ENCODE data around the gene APP. TPM values are rescaled to one million over a fixed set of nuclear protein-coding genes. Genes with fewer than 3 reads are reported as not detected.

The APP gene
- total RNA-seq, 2 donors from 2014 or later, result 506 to 721 TPM

DNA sequence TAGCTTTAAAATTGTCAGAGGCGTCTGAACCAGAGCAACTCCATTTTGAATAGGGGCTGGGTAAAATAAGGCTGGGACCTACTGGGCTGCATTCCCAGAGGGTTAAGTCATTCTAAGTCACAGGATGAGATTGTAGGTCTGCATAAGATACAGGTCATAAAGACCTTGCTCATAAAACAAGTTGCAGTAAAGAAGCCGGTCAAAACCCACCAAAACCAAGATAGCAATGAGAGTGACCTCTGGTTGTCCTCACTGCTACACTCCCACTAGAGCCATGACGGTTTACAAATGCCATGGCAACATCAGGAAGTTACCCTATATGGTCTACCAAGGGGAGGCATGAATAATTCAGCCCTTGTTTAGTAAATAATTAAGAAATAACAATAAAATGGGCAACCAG, 292.2 kb downstream of the APP start:
- Histone ChIP-seq H3K9ac (ENCODE audit: low read depth in 2 of 2, low read length in 2 of 2) (no peak overlapping the region), H3K4me1 (no peaks in the 10 kb centered on the region), H3K27ac (no peak overlapping the region), H3K36me3 (no peaks in the 10 kb centered on the region), H3K4me3 (no peak overlapping the region), H3K9me3 (no peaks in the 10 kb centered on the region), H3K27me3 (no peaks in the 10 kb centered on the region)
- DNase-seq, result no peak
- intact Hi-C loops (cut with DNase I), result loop anchor here (10.0 kb wide), 1 partner anchor 836 kb away; no protein-coding TSS in a partner anchor
- TF ChIP-seq, protein P1, sequence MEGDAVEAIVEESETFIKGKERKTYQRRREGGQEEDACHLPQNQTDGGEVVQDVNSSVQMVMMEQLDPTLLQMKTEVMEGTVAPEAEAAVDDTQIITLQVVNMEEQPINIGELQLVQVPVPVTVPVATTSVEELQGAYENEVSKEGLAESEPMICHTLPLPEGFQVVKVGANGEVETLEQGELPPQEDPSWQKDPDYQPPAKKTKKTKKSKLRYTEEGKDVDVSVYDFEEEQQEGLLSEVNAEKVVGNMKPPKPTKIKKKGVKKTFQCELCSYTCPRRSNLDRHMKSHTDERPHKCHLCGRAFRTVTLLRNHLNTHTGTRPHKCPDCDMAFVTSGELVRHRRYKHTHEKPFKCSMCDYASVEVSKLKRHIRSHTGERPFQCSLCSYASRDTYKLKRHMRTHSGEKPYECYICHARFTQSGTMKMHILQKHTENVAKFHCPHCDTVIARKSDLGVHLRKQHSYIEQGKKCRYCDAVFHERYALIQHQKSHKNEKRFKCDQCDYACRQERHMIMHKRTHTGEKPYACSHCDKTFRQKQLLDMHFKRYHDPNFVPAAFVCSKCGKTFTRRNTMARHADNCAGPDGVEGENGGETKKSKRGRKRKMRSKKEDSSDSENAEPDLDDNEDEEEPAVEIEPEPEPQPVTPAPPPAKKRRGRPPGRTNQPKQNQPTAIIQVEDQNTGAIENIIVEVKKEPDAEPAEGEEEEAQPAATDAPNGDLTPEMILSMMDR (IDR thresholded peaks at IDR 0.05), result no peak

DNA sequence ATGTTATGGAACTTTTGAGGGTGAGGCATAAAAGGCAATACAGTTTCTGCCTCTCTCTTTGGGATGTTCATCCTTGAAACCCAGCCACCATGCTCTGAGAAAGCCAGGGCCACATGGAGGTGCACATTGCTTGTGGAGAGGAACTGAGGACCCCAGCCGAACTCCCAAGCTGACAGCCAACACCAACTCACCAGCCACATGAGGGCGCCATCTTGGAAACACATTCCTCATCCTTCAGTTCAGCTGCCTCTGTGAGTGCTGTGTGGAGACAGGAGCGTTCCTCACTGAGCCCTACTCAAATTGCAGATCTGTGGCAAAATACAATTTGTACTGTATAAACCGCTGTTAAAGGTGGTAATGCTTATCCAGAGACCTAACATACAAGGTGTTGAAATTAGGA, 298.3 kb downstream of the APP start:
- Histone ChIP-seq H3K36me3 (no peaks in the 10 kb centered on the region), H3K9me3 (no peaks in the 10 kb centered on the region), H3K27me3 (no peaks in the 10 kb centered on the region), H3K4me1 (no peaks in the 10 kb centered on the region), H3K4me3 (no peak overlapping the region), H3K27ac (no peak overlapping the region), H3K9ac (ENCODE audit: low read depth in 2 of 2, low read length in 2 of 2) (no peak overlapping the region)
- intact Hi-C loops (cut with DNase I), result loop anchor here (10.0 kb wide), 1 partner anchor 843 kb away; no protein-coding TSS in a partner anchor
- TF ChIP-seq, protein P1 (IDR thresholded peaks at IDR 0.05), result no peak
- DNase-seq, result no peak

DNA sequence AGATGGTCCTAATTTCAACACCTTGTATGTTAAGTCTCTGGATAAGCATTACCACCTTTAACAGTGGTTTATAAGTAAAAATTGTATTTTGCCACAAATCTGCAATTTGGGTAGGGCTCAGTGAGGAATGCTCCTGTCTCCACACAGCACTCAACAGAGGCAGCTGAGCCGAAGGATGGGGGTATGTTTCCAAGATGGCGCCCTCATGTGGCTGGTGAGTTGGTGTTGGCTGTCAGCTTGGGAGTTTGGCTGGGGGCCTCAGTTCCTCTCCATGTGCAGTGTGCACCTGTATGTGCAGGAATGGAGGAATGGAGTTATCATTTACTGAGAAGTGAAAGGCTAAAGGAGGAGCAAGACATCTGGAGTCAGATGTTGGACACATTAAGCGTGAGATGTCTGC, 299.0 kb downstream of the APP start:
- DNase-seq, result no peak
- Histone ChIP-seq H3K9me3 (no peaks in the 10 kb centered on the region), H3K4me3 (no peak overlapping the region), H3K27me3 (no peaks in the 10 kb centered on the region), H3K36me3 (no peaks in the 10 kb centered on the region), H3K9ac (ENCODE audit: low read depth in 2 of 2, low read length in 2 of 2) (no peak overlapping the region), H3K27ac (no peak overlapping the region), H3K4me1 (no peaks in the 10 kb centered on the region)
- TF ChIP-seq, protein P1 (IDR thresholded peaks at IDR 0.05), result no peak
- intact Hi-C loops (cut with DNase I), result loop anchor here (10.0 kb wide), 1 partner anchor 843 kb away; no protein-coding TSS in a partner anchor

DNA sequence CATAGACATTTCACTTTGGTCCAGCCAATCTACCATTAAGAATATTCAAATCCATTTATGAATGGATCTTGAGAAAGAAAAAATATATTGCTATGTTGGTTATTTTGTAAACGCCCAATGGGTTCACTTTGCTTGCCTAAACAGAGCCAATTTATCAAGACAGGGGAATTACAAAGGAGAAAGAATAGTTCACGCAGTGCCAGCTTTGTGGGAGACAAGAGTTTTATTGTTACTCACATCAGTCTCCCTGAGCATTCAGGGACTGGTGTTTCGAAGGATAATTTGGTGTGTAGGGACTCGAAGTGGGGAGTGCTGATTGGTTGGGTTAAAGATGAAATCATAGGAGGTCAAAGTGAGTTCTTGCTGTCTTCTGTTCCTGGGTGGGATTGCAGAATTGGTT, 300.5 kb downstream of the APP start:
- H3K36me3 ChIP-seq, result no peaks in the 10 kb centered on the region
- TF ChIP-seq, protein P1 (IDR thresholded peaks at IDR 0.05), result no peak
- no peak for DNase-seq
- no peak overlapping the region for H3K4me3 ChIP-seq
- H3K27me3 ChIP-seq, result no peaks in the 10 kb centered on the region
- H3K4me1 ChIP-seq, result no peaks in the 10 kb centered on the region
- H3K27ac ChIP-seq, result no peak overlapping the region
- no peak overlapping the region for H3K9ac ChIP-seq (ENCODE audit: low read depth in 2 of 2, low read length in 2 of 2)
- H3K9me3 ChIP-seq, result no peaks in the 10 kb centered on the region
- intact Hi-C loops (cut with DNase I), result loop anchor here (10.0 kb wide), 1 partner anchor 845 kb away; no protein-coding TSS in a partner anchor

- intact Hi-C loops (cut with DNase I), result no loop called here
- Histone ChIP-seq H3K4me3 (no peak overlapping the region), H3K9ac (ENCODE audit: low read depth in 2 of 2, low read length in 2 of 2) (no peak overlapping the region), H3K4me1 (no peaks in the 10 kb centered on the region), H3K27me3 (no peaks in the 10 kb centered on the region), H3K9me3 (no peaks in the 10 kb centered on the region), H3K27ac (no peak overlapping the region), H3K36me3 (no peaks in the 10 kb centered on the region)
- TF ChIP-seq, protein P1 (IDR thresholded peaks at IDR 0.05), result no peak
- no peak for DNase-seq
Measured at GRCh38 chr21:25867061-25867460, 303.5 kb downstream of the APP start.

Measured in colonic mucosa (tissue), 4 donors.